Left renal cortex interstitium (tissue), 4 donors: ENCODE measurements around the gene RAPGEF3. TPM values are rescaled to one million over a fixed set of nuclear protein-coding genes. Genes with fewer than 3 reads are reported as not detected.

Experiments
- DNase-seq, 4 donors: peaks; one replicate each; pipeline ENCODE4 v3.0.0-alpha.2; 2013; ENCODE audit warnings: low read depth in 4 of 4, low spot score in 2 of 4, missing footprints in 1 of 4
- polyA plus RNA-seq, 4 donors: library from polyadenylated mRNA; unstranded; fragments of 120-200 nt; gene quantifications; one replicate each; pipeline ENCODE4 v1.2.1, GENCODE V29; 2013; ENCODE audit not compliant: insufficient read length in 4 of 4

RAPGEF3 gene
- polyA plus RNA-seq, 4 donors = 49.6 to 112 (median 76.2) TPM

DNA sequence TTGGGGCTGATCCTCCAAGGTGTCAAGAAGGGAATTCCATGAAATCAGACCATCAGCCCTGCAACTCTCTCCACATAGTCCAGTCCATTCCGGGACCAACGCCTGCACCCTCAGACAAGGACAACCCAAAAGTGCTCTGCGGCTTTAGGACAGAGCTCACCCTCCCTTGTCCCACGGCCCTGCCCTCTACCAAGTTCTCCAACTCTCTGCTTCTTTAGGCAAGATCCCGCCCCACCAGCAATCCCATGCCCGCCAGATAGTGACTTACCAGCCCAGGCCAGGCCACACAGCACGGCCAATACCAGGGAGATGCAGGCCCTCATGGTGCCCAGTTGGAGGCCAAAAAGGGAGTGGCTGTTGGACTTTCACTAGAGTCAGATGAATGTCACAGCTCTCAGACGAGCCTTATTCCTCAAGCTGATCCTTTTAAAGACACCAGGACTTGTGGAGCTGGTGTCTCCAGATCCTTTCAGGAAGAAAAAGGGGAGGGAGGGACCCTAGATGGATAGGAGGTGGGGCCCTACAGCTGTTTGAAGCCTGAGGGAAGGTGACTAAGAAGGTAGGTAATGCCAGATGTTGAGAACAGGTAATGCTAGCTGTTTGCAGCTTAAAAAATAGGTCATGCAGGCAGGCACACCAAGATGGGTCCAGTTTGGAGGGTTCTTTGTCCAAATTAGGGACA lies 33.4 kb downstream of the RAPGEF3 start, which contains the start of gene ENDOU:
Gene ENDOU (minus strand): TSS at position 400 of the 682 bp plus-strand sequence. CDS start 77 bp downstream, at position 323.
- DNase-seq = no peak

DNA sequence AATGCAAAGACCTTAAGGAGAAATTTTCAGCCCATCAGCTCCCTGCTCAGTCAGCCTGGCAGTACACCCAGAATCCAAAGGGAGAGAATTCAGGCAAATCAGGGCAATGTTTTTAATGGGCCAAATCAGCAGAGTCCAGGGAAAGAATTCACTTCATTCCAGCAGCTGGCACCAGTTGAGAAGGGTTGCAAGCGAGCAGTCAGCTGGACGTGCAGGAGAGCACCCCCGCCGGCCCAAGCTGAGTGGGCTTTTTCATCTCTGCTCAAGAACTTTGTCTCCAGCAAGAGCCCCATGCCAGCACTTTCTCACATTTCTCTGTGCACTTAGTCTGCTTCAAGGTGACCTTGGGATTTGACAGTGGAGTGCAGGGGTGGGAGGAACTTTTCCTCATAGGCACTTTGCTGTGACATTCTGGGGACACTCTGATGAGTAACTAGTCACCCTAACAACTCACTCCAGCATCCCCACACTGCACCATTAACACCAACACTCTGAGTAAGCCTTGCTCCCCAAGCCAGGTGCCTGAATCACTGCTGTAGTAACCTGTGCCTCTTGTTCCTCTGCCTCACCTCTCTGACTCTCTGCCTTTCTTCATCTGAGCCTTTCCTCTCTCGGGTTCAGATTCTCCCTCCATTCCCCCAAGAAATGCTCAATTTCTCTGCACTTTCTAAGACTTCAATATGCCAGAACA lies 35.6 kb downstream of the RAPGEF3 start:
- DNase-seq = no peak

- no peak for DNase-seq
These were observed 36.4 kb downstream of the RAPGEF3 start for GRCh38 chr12:47722136-47722834.

DNA sequence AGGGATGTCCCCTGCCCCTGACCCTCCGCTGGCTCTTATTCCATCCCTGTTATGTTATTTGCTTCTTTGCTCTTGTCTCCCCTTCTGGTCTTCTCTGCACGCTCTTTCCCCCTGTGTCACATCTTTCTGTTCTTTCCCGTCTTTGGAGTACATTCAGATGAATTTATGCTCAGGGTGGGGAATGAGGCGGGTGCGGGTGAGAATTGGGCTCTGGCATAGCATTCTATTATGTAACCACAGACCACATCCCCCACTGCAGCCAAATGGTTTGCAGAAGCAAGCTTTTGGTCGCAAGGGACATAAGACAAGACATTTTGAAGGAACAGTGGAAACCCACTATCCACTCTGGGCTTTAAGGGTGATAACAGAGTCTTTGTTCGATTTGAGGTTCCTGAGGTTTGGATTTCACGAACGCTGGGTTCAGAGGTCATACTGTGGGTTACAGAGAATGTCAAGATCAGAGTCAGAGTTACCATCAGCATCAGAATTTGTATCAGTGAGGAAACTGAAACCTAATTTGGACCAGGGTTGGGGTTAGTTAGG lies 37.2 kb downstream of the RAPGEF3 start:
- DNase-seq = no peak

- no peak for DNase-seq
These were observed 40.1 kb downstream of the RAPGEF3 start for GRCh38 chr12:47718531-47718930.

- peak in 1 of 4 donors; percentile 68 for DNase-seq
These were observed 41.1 kb downstream of the RAPGEF3 start for GRCh38 chr12:47717443-47718193.

GRCh38 chr12:47717046-47717442 lies 41.6 kb downstream of the RAPGEF3 start:
- DNase-seq = no peak

- no peak for DNase-seq
These were observed 42.7 kb downstream of the RAPGEF3 start for GRCh38 chr12:47715877-47716548.

- DNase-seq = no peak
These were observed 43.2 kb downstream of the RAPGEF3 start for GRCh38 chr12:47715393-47715876.

- DNase-seq = no peak
These were observed 43.8 kb downstream of the RAPGEF3 start for GRCh38 chr12:47714826-47715386.

GRCh38 chr12:47712171-47712570 lies 46.5 kb downstream of the RAPGEF3 start:
- no peak for DNase-seq

GRCh38 chr12:47711448-47711847 lies 47.2 kb downstream of the RAPGEF3 start:
- no peak for DNase-seq

GRCh38 chr12:47710278-47710677 lies 48.4 kb downstream of the RAPGEF3 start:
- DNase-seq = no peak

GRCh38 chr12:47709671-47710070 lies 49.0 kb downstream of the RAPGEF3 start:
- no peak for DNase-seq

GRCh38 chr12:47709237-47709636 lies 49.4 kb downstream of the RAPGEF3 start:
- DNase-seq = no peak

GRCh38 chr12:47707905-47708543 lies 50.7 kb downstream of the RAPGEF3 start:
- no peak for DNase-seq

DNA sequence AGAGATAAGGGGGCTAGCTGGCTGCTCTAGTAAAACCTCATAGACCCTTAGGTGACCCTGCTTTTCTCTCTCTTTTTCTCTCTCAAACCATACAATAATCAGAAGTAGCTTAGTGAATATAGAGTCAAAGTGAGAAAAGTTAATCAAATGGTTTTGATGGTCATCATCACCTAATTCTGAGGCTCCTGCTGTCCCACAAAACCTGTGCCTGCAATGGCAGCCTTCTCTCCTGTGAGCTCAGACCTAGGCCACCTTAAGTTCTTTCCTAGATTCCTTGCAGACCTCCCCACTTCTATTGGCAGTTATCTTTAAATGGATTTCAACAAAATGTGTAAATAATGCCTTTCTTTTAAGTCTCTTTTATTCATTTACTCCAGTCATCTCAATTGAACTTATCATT lies 51.3 kb downstream of the RAPGEF3 start:
- no peak for DNase-seq

DNA sequence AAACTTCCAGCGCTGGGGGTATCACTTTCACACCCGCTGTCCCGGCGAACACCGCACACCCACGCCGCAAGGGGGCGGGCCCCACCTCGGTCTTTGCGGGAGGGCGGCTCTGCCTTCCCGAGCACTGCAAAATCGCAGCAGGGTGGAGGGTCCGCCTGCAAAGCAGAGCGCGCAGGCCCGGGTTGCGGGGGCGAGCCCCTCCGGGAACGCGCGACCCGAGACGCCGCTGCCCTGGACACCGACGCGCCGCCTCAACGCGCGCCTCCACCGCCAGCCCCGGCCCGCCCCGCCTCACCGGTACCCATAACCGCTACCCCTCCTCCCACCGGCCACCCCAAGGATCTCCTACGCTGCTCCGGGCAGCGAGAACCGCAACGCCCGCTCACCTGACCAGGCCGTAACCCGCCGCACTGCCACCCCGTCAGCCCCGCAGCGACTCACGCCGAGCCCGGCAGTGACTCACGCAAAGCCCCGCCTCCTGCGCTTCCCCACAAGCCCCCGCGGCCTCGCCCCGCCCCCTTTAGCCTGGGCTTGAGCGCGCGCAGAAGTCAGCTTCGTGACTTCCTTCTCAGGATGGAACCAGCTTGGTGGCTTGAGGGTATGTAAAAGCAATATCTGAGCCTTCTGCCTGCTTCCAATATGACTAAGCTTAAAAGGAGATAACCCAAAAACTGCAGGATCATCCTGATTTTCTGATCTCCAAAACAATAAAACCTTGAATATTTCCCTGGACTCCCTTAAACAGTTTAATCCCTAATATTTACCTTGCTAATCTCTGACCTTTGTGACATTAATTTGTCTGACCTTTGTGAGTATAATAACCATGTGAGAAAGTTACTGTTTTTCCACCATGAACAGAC lies 52.9 kb downstream of the RAPGEF3 start, which contains the start of gene RPAP3:
Gene RPAP3 (minus strand): TSS at position 465 of the 860 bp plus-strand sequence. CDS start 3,190 bp downstream, outside the sequence.
- peak in 3 of 4 donors; percentile 82 to 94 (median 82) for DNase-seq
